Peyer's patch (tissue), 4 donors: ENCODE measurements around the gene SLC44A5.

Source experiments
- POLR2A ChIP-seq, 2 donors: fragments of 450-650 bp; IDR thresholded peaks; one replicate each; pipeline ENCODE4 v1.5.1; 2017; ENCODE audit warnings: antibody characterized with exemption in 2 of 2, mild to moderate bottlenecking in 2 of 2, moderate library complexity in 2 of 2
- TF ChIP-seq, protein P1 (sequence below), 6 experiments: fragments of 450-650 bp in 4 of 6; fragments of 200-600 bp in 2 of 6; sonication (generic) in 1 of 6; IDR thresholded peaks; one replicate each; pipeline ENCODE4 v1.5.1; 2017 to 2019; ENCODE audit warnings: antibody characterized with exemption in 6 of 6, mild to moderate bottlenecking in 3 of 6, moderate library complexity in 1 of 6

DNA sequence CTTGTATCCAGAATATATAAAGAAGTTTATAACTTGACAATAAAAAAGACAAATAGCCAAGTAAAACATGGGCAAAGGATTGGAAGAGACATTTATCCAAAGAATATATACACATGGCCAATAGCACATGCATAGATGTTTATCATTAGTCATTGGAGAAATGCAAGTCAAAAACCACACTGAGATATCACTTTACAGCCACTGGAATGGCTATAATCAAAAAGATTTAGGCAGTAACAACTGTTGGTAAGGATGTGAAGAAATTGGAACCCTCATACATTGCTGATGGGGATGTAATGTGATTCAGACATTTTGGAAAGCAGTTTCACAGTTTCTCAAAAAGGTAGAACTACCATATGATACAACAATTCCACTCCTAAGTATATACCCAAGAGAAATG is 51.1 kb downstream of the SLC44A5 start:
- TF ChIP-seq, protein P1, sequence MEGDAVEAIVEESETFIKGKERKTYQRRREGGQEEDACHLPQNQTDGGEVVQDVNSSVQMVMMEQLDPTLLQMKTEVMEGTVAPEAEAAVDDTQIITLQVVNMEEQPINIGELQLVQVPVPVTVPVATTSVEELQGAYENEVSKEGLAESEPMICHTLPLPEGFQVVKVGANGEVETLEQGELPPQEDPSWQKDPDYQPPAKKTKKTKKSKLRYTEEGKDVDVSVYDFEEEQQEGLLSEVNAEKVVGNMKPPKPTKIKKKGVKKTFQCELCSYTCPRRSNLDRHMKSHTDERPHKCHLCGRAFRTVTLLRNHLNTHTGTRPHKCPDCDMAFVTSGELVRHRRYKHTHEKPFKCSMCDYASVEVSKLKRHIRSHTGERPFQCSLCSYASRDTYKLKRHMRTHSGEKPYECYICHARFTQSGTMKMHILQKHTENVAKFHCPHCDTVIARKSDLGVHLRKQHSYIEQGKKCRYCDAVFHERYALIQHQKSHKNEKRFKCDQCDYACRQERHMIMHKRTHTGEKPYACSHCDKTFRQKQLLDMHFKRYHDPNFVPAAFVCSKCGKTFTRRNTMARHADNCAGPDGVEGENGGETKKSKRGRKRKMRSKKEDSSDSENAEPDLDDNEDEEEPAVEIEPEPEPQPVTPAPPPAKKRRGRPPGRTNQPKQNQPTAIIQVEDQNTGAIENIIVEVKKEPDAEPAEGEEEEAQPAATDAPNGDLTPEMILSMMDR (IDR thresholded peaks at IDR 0.05) = no peak
- no peak for TF ChIP-seq POLR2A (IDR thresholded peaks at IDR 0.05)
